GM21360 (cell line): ENCODE measurements around the gene PARK7.

Experiments
- ATAC-seq: cut with Tn5 transposase; IDR thresholded peaks from one replicate; pipeline ENCODE4 v1.9.1; 2021; ENCODE audit warnings: mild to moderate bottlenecking, moderate library complexity; ENCODE audit not compliant: unreplicated experiment

PARK7 gene

DNA sequence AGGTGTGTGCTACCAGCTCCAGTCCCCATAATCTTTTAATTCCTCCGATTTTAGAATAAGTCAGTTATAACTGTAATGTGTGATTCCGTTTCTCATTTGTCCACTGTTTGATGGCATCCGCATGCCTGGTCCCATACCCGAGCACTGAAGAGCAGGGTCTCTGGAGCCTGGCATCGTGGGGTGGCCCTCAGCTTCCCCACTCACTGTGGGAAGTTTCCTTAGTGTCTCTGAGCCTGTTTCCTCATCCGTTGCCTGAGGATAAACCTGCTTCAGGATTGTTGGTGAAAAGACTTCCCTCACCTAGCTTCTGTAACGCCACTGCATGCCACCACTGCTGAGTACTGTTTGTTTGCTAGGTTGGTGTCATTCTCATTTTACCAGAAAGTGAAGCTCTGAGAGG lies 19.5 kb downstream of the PARK7 start:
- ATAC-seq = no peak

GRCh38 chr1:7983086-7983778 lies 21.7 kb downstream of the PARK7 start:
- no peak for ATAC-seq

- no peak for ATAC-seq
Observed at GRCh38 chr1:7984811-7985210, 23.3 kb downstream of the PARK7 start.

- ATAC-seq = no peak
Observed at GRCh38 chr1:7985851-7986612, 24.5 kb downstream of the PARK7 start.

DNA sequence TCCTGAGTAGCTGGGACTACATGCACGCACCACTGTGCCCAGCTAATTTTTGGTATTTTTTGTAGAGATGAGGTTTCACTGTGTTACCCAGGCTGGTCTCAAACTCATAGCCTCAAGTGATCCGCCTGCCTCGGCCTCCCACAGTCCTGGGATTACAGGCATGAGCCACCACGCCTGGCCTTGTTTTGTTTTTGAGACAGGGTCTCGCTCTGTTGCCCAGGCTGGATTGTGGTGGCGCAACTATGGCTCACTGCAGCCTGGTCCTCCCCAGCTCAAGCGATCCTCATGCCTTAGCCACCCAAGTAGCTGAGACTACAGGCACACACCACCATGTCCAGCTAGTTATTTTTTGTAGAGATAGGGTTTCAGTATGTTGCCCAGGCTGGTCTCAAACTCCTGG lies 26.0 kb downstream of the PARK7 start:
- ATAC-seq = no peak

DNA sequence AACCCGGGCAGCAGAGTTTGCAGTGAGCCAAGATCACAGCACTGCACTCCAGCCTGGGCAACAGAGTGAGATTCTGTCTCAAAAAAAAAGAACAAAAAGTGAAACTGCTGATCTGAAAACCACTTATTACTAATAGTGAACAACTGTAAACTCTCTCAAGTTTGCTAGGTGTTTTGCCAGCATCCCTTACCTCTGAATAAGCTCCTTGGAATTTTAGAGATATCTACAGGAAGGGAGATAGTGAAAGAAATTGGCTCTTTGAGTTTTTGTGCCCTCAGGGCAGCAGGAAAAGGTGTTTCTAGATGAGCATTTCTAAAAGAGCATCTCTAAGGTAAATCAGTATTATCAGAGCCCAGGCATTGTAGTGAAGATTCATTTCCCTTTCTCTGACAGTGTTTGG lies 27.1 kb downstream of the PARK7 start:
- no peak for ATAC-seq

- no peak for ATAC-seq
Observed at GRCh38 chr1:7989762-7990428, 28.4 kb downstream of the PARK7 start.

DNA sequence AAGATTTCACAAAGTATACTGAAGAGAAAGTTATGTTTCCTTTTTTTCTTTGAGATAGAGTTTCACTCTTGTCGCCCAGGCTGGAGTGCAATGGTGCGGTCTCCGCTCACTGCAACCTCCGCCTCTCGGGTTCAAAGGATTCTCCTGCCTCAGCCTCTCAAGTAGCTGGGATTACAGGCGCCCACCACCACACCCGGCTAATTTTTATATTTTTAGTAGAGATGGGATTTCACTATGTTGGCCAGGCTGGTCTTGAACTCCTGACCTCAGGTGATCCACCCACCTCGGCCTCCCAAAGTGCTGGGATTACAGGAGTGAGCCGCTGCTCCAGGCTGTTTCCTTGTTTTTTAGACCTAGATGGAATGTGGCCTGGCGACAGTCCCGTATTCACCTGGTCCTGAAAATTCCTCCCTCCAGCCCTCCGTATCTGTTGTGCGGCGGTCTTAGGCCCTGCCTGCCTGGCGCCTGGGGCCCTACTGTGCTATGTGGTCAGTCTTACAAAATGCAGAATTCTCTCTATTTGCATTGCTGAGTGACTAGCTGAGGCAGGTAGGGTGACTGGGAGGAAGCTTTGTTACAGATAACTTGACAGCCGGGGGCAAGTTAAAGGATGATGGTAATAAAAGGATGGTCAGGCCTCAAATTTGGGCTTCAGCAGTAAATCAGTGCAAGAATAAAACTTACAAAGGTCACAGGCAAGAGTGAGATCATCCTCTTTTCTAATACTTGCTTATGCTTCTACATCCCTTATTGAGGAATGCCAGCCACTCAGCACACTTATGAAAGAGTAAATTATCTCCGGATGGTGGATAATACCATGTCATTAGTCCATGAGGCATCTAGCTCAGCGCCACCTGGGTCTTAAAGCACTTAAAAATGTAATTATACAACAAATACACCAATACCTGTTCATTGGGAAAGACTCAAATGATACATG lies 30.3 kb downstream of the PARK7 start:
- no peak for ATAC-seq

GRCh38 chr1:7992885-7993284 lies 31.4 kb downstream of the PARK7 start:
- ATAC-seq = no peak

DNA sequence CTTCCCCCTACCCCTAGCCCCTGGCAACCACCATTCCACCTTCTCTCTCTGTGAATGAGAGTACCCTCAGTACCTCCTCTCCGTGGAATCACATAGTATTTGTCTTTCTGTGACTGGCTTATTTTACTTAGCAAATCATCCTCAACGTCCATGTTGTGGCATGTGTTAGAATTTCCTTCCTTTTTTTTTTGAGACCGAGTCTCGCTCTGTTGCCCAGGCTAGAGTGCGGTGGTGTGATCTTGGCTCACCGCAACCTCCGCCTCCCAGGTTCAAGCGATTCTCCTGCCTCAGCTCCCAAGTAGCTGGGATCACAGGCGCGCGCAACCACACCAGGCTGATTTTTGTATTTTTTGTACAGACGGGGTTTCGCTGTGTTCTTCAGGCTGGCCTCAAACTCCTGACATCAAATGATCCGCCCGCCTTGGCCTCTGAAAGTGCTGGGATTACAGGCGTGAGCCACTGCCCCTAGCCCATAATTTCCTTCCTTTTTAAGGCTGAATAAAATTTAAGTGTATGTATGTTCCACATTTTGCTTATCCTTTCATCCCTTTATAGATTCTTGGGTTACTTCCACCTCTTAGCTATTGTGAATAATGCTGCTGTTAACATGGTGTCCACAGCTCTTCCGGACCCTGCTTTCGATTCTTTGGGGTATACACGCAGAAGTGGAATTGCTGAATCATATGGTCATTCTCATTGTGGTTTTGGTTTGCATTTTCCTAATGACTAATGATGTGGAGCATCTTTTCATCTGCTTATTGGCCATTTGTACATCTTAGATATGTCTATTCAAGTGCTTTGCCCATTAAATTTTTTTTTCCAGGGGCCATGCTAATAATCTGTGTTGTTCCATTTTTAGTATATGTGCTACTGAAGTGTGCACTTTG lies 32.3 kb downstream of the PARK7 start:
- no peak for ATAC-seq

GRCh38 chr1:7994827-7995226 lies 33.3 kb downstream of the PARK7 start:
- no peak for ATAC-seq

- ATAC-seq = no peak
Observed at GRCh38 chr1:7995437-7995836, 33.9 kb downstream of the PARK7 start.

DNA sequence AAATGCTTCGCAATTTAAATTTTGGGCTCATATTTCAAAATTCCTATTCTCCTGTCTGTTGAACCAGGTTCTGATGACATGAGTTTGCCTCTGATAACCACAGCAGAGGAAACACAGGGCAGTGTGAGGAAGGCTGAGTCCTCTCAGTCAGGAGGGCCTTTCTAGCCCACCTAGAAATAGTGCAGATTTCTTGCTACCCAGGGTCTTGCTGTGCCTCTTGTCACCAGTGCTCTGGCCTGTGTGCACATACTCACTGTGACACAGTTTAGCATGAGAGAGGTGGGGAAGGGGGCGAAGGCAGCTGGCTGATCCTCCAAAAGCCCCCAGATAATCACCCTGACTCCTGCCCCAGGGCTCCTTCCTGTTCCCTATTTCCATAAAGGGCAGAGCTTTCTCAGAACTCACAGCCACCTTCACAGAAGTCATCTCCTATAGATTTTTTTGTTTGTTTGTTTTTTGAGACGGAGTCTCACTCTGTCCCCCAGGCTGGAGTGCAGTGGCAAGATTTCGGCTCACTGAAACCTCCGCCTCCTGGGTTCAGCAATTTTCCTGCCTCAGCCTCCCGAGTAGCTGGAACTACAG lies 40.9 kb downstream of the PARK7 start:
- no peak for ATAC-seq

GRCh38 chr1:8002921-8003320 lies 41.4 kb downstream of the PARK7 start:
- no peak for ATAC-seq

DNA sequence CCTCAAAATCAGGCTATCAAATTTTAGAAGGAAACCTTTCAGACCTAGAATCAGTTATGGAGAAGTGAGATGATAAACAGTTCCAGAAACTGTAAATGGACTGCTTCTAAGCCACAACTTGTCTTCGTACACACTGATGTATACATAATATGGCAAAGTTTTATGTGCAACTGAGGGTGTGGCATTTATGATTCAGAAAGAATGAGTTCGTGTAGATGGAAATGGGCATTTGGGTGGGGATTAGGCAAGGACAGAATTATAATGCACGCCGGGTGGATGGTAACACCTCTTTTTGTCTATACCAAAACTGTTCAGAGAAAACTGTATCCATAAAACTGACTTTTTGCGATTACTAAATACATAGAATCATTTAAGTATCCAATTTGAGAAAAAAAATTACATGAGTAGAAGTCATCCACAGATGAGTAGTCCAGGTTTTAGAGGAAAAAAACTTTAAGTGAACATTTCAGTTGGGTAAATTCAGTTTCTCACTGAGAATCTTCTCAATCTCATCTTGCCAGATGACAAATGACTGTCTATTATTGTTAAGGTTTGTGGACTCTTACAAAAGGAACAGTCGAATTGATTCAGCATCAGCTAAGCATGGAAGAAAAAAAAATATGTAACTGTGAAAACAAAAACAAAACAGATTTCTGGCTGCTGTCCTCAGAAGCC lies 42.1 kb downstream of the PARK7 start:
- ATAC-seq = no peak

- no peak for ATAC-seq
Observed at GRCh38 chr1:8004113-8004802, 42.7 kb downstream of the PARK7 start.

- no peak for ATAC-seq
Observed at GRCh38 chr1:8004803-8005573, 43.5 kb downstream of the PARK7 start.
